Ascending aorta (tissue), 2 donors: ENCODE measurements around the gene SMG1. TPM values are rescaled to one million over a fixed set of nuclear protein-coding genes. Genes with fewer than 3 reads are reported as not detected.

Source experiments
- DNase-seq, 2 donors: peaks; one replicate each; pipeline ENCODE4 v3.0.0-alpha.2; 2019; ENCODE audit warnings: low spot score in 2 of 2
- H3K27ac ChIP-seq, 2 donors: fragments of 200-600 bp; sonication (generic); one replicate each; pipeline ENCODE4 v1.5.1; 2016 to 2017; ENCODE audit warnings: mild to moderate bottlenecking in 1 of 2
- H3K27me3 ChIP-seq: fragments of 200-600 bp; sonication (generic); one replicate; pipeline ENCODE4 v1.5.1; 2017
- H3K36me3 ChIP-seq, 2 donors: fragments of 200-600 bp; sonication (generic); one replicate each; pipeline ENCODE4 v1.5.1; 2016
- H3K4me1 ChIP-seq, 2 donors: fragments of 200-600 bp; sonication (generic); one replicate each; pipeline ENCODE4 v1.5.1; 2016 to 2017; ENCODE audit warnings: mild to moderate bottlenecking in 1 of 2
- H3K4me3 ChIP-seq, 2 donors: fragments of 200-600 bp; sonication (generic); one replicate each; pipeline ENCODE4 v1.5.1; 2016 to 2017; ENCODE audit warnings: mild to moderate bottlenecking in 1 of 2
- H3K9me3 ChIP-seq, 2 donors: fragments of 200-600 bp; sonication (generic); one replicate each; pipeline ENCODE4 v1.5.1; 2016
- CTCF ChIP-seq, 3 experiments: fragments of 200-600 bp in 2 of 3; fragments of 450-650 bp in 1 of 3; sonication (generic) in 2 of 3; IDR thresholded peaks; one replicate each; pipeline ENCODE4 v1.5.1; 2016 to 2019; ENCODE audit warnings: antibody characterized with exemption in 3 of 3, mild to moderate bottlenecking in 1 of 3, moderate library complexity in 1 of 3
- intact Hi-C: fragments of 100-400 bp; cut with DNase I; formaldehyde crosslinking; loops from one replicate; pipeline ENCODE4 v1.15.1; 2023
- total RNA-seq: library from RNA; depleted of rRNA; stranded (reverse); fragments of >200 nt; gene quantifications from one replicate; pipeline ENCODE4 v1.1.0, GENCODE V29; 2016

SMG1 gene
- total RNA-seq, 1 donor from 2014 or later, result 48.3 TPM

- Histone ChIP-seq H3K4me3 (no peak overlapping the region), H3K4me1 (no peaks in the 10 kb centered on the region), H3K27me3 (no peaks in the 10 kb centered on the region), H3K27ac (no peak overlapping the region), H3K36me3 (peaks cover 54 to 71% of the 10 kb centered on the region in 2 donors), H3K9me3 (no peaks in the 10 kb centered on the region)
- no peak for TF ChIP-seq CTCF (IDR thresholded peaks at IDR 0.05)
- intact Hi-C loops, result no loop called here
- no peak for DNase-seq
These were observed 73.6 kb downstream of the SMG1 start for GRCh38 chr16:18852647-18853046.

GRCh38 chr16:18846416-18846815 lies 79.8 kb downstream of the SMG1 start:
- no peaks in the 10 kb centered on the region for H3K9me3 ChIP-seq
- TF ChIP-seq CTCF (IDR thresholded peaks at IDR 0.05), result no peak
- H3K27ac ChIP-seq, result no peak overlapping the region
- intact Hi-C loops, result no loop called here
- peaks cover 64 to 75% of the 10 kb centered on the region in 2 donors for H3K36me3 ChIP-seq
- no peak overlapping the region for H3K4me3 ChIP-seq
- peaks cover 0 to 2% of the 10 kb centered on the region in 2 donors for H3K4me1 ChIP-seq
- no peaks in the 10 kb centered on the region for H3K27me3 ChIP-seq
- DNase-seq, result no peak

GRCh38 chr16:18842565-18842964 lies 83.6 kb downstream of the SMG1 start:
- no peaks in the 10 kb centered on the region for H3K27me3 ChIP-seq
- peaks cover 63 to 68% of the 10 kb centered on the region in 2 donors for H3K36me3 ChIP-seq
- no peak for TF ChIP-seq CTCF (IDR thresholded peaks at IDR 0.05)
- no peak overlapping the region for H3K4me3 ChIP-seq
- H3K4me1 ChIP-seq, result peaks cover 0 to 2% of the 10 kb centered on the region in 2 donors
- no peak for DNase-seq
- H3K27ac ChIP-seq, result no peak overlapping the region
- no peaks in the 10 kb centered on the region for H3K9me3 ChIP-seq
- intact Hi-C loops, result no loop called here

- DNase-seq, result no peak
- Histone ChIP-seq H3K27me3 (no peaks in the 10 kb centered on the region), H3K4me3 (no peak overlapping the region), H3K27ac (no peak overlapping the region), H3K9me3 (no peaks in the 10 kb centered on the region), H3K36me3 (peaks cover 62 to 68% of the 10 kb centered on the region in 2 donors), H3K4me1 (peaks cover 0 to 2% of the 10 kb centered on the region in 2 donors)
- intact Hi-C loops, result no loop called here
- no peak for TF ChIP-seq CTCF (IDR thresholded peaks at IDR 0.05)
These were observed 84.2 kb downstream of the SMG1 start for GRCh38 chr16:18841833-18842525.

- TF ChIP-seq CTCF (IDR thresholded peaks at IDR 0.05), result no peak
- H3K36me3 ChIP-seq, result peaks cover 69% of the 10 kb centered on the region in 2 donors
- DNase-seq, result no peak
These were observed 86.7 kb downstream of the SMG1 start for GRCh38 chr16:18839555-18839954.

More at GRCh38 chr16:18839555-18839954, 86.7 kb downstream of the SMG1 start:
- Histone ChIP-seq H3K27ac (no peak overlapping the region), H3K9me3 (no peaks in the 10 kb centered on the region), H3K4me1 (peaks cover 0 to under 1% of the 10 kb centered on the region in 2 donors), H3K27me3 (no peaks in the 10 kb centered on the region), H3K4me3 (no peak overlapping the region)
- intact Hi-C loops, result no loop called here
